HG03469 (cell line): ENCODE results near the gene KLC1.

ENCODE experiments used
- ATAC-seq: cut with Tn5 transposase; IDR thresholded peaks from one replicate; pipeline ENCODE4 v1.9.1; 2021; ENCODE audit warnings: mild to moderate bottlenecking, moderate library complexity, moderate number of reproducible peaks; ENCODE audit not compliant: unreplicated experiment

KLC1 gene

DNA sequence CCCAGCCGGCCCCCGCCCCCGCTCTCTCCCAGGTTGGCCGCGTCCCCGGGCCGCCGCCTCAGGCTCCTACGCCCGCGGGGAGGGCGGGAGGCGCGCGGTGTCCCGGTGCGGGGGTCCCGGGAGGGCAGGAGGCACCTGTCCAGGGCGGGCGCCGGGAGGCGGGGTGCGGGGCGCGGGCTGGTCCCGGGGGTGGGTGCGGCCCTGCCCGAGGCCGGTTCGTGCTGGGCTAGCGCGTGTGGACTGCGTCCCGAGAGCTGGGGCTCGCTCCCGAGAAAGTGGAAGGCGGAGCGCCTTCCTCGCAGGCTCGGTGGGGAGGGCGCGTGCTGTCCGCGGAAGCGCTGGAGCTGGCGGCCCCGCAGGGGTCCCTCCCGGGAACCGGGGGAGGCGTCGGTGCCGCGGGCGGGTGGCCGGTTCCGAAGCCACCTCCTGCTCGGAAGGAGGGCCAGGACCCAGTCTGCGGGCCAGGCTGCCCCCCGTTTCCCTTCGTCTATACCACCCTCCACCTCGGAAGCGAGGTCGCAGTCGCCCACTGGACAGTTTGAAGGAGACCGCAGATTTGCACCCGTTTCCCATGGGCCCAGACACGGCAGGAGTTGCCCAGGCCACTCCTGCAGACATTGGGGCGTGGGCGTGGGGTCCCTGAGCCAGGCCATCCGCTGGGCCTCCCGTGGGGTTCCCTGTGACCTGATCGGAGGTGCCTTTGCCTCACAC lies 87.2 kb downstream of the KLC1 start:
- ATAC-seq, result no peak

DNA sequence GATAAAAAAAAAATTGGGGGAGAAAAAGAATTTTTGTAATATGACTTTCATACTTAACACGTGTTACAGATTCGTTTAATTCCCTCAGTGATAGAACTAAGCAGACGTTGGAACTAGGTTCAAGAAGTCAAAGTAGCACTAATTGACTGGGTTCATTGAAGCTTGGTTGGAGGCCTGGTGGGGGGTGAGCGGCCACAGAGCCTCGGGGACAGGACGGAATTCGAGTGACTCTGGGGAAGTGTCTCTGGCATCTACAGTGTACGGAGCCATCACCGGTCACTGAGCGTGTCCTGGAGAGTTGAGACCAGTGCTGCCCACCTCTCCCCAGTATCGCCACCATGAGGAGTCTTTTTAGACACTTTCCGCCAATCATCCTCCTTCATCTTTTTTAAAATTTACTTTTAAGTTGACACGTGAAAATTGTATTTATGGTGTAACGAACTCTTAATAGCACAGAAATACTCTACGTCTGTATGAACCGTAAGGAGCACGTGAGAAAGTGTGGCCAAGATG lies 87.9 kb downstream of the KLC1 start:
- ATAC-seq, result no peak

DNA sequence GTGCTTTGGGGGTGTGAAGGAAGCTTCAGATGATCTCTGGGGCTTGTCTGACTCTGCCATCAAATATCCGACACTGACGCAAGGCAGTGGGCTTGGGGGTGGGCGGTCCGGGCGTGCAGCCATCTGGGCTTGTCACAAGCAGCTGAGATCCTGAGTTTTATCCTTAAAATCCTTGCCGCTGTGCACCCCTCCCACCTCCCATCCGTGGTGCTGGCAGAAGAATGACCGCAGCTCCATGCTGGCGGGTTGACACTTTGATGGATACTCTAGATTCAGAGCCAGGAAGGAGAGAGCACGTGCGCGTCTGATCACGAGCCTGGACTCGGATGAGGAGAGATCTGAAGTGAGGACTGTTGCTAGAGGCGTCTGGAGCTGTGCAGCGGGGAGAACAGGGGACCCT lies 89.6 kb downstream of the KLC1 start:
- no peak for ATAC-seq

DNA sequence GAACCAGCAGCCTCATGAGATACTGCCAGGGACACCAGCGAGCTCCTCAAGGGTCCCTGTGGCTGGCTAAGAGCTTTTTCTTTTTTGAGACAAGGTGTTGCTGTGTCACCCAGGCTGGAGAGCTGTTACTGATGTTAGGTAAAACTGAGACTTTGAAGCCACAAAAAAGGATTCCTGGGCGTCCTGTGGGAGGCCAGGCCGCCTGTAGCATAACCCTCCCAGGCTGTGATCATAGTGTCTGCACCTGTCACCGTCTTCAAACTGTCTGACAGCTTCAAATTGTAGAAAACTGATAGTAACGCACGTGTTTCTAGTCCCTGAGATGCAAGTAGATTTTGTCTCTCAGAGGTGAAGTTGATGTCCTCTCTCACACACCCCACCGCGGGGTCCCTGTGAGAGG lies 90.7 kb downstream of the KLC1 start:
- no peak for ATAC-seq

DNA sequence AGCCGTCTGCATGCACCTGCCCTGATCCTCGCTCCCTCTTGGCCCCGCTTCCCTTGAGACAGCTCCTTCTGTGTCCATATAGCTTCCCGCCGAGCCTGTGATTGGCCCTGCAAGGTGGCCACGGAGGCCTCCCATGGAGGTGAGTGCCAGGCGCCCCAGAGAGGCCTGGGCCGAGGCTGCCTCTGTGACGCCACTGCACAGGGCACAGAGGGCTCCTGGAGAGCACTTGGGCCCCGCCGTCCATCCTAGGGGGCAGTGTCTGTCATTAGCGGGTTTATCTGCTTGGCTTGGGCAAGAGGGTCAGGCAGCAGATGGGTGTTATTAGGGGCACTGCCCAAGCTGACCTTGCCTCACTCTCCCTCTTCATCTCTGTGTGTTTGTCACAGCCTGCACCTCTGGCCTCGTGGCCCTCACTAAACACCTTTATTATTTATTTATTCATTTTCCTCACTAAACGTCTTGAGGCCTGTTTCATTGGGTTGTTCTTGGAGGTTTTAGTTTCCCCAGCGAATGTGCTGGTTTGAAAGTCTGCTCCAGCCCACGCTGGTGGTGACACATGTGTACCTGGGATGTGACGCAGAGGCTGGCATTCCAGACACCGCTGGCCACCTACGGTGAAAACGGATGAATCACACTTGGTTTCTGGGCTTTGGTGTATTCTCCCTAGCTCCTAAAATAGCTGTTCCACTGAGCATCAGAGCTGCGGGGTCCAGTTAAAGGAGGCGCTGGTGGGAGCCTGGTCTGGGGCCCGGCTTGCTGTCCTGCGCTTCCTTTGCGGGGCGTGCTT lies 92.5 kb downstream of the KLC1 start:
- no peak for ATAC-seq

DNA sequence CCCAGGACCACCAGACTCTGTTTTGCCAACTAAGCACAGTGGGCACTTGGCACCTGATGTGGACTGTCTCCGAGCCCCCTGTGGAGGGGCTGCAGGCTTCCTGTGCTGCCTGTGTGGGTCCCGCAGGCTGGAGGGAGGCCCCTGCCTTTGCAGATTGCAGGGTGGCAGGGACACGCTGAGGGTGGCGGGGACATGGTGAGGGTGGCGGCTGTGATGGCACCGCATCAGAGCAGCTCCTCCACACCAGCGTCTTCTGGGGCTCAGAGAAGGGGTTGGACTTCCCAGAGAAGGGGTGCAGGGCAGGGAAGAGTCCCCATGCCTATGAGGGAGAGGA lies 94.7 kb downstream of the KLC1 start:
- no peak for ATAC-seq

DNA sequence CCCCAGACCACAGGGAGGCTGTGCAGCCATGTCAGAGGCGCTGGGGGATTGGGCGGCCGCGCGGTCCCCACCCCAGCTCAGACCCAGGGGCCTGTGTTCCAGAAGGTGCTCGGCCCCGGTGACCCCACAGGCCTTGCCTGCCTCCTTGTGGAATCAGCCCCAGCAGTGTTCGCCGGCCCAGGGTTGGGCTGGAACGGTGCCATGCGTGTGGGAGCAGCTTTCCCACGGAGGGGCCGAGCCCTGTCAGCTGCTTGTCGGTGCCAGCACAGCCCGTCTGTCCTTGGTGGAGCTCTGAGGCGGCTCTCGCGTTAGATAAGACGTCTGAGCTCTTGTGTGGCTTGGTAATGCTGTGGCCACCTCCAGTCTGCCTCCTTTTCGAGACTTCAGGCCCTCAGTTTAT lies 95.1 kb downstream of the KLC1 start:
- ATAC-seq, result no peak

DNA sequence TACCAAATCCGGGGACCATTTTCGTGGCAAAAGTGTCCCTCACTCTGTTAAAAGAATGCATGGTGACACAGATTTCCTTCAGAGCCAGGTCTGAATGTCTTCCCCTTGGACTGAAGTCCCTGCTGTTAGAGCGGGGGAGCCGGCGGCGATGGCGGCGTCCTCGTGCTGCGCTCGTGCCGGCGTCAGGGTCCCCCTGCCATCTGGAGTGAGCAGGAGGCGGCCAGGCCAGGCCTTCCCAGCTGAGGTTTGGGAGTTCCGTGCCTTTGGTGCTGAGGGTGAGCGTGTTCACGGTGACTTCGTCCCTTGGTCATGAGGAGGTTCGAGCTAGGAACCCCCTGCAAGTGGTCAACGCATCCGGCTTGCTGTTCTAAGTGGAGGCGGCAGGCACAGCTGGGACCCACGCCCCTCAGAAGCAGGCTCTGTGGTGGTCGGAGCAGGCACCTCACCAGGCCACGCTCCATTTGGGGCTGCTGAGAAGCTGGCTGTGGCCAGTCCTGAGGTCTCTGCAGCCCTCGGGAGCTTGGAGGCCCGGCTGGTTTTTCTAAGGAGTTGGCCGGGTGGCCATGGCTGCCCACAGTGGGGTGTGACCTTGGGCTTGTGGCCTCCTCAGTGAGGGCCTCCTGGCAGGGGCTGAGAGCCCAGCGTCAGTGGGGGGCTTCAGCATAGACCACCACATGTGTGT lies 96.1 kb downstream of the KLC1 start:
- no peak for ATAC-seq

DNA sequence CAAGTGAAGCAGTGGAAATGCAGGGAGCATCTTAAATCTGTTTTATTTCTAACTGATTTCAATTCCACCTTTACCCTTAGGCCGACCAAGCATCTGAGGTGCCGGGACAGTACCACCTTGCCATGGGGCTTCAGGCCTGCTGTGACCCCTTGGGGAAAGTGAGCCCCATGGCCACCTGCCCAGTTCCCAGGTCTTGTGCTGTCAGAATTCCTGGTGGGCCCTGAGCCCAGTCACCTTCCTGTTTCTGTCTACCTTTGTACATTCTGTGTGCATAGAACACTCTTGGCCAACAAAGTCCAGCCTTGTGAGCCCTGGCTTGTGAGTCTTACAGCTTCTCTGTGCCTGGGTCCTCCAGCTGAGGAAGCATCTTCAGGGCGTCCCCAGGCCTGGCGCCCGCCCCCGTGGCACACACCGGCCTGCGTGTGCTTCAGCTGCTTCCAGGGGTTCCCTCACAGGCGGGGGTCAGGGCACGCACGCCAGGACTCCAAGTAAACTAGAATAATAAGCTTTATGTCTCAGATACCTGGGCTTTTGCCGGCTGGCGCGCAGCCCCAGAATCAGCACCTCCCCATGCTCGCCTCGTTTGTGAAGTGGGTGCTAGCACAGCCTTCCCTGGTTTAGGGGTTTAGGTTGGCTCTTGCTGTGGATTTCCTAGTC lies 96.9 kb downstream of the KLC1 start:
- ATAC-seq, result no peak

DNA sequence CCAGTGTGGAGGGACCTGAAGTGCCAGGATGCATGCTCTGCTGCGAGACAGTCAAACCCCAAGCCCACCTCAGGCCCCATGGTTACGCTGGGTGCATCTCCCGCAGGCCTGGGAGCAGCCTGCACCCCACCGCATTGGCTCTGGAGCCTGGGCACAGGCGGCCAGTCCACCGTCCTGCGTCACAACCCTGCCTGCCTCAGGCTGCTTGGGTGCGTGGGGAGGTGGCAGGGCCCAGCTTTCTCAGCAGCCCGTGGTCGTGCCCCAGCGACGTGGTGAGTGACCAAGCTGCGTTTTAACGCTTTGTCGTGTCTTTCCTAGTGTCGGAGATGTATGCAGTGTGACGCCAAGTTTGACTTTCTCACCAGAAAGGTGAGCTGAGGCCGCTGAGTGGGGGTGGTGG lies 97.5 kb downstream of the KLC1 start:
- ATAC-seq, result no peak

DNA sequence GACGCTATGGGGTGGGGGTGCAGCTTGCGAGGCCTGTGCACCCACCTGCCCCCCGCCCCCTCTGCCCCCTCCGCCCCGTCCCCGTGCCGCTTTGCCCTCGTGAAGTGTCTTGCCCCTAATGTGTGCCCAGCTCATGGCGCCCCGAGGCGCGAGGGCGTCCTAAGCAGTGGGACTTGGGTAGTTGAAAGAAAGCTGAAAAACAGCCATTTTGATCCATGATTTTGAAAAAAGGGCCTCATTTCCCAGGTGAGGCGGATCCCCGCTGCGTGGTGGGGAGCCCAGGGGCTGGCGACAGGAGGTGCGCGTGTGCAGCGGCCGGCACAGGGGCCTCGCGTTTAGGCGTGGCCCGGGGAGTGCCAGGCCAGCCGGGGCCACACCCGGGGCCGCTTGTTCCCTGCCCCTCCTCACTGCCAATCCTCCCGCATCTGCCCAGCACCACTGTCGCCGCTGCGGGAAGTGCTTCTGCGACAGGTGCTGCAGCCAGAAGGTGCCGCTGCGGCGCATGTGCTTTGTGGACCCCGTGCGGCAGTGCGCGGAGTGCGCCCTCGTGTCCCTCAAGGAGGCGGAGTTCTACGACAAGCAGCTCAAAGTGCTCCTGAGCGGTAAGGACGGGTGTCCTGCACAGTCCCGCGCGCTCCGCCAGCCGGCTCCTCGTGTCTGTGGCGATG lies 98.4 kb downstream of the KLC1 start:
- ATAC-seq, result no peak

DNA sequence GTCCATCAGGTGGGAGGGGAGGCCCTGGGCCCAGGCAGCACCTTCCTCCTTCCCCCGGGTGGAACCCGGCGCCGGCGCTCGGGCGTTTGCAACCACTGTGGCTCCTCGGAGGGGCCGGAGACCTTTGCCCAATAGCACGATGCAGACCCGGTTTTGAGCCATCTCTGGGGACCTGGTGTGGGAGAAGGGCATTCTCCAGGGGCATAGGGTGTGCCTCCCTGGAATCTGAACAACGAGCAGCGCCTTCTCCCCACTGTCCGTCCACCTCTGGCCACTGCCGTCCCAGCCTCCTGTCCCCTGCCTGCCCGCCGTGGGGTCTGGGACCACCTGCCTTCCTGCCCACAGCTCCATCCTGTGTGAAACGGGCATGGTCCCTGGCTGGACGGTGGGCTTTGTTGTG lies 99.1 kb downstream of the KLC1 start:
- no peak for ATAC-seq

DNA sequence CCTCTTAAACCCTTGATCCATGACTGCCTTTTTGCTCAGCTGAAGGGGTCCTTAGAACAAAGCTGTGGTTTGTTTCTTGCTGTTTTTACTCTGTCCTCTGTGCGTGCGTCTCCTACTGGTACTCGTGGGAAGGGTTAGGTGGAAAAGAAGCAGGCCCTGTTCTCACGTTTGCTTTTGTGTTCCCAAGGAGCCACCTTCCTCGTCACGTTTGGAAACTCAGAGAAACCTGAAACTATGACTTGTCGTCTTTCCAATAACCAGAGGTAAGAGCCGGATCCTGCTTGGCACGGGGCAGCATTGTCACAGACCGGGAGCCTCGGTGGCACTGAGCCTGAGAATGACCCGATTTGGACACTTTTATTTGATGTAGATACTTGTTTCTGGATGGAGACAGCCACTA lies 99.7 kb downstream of the KLC1 start:
- no peak for ATAC-seq

DNA sequence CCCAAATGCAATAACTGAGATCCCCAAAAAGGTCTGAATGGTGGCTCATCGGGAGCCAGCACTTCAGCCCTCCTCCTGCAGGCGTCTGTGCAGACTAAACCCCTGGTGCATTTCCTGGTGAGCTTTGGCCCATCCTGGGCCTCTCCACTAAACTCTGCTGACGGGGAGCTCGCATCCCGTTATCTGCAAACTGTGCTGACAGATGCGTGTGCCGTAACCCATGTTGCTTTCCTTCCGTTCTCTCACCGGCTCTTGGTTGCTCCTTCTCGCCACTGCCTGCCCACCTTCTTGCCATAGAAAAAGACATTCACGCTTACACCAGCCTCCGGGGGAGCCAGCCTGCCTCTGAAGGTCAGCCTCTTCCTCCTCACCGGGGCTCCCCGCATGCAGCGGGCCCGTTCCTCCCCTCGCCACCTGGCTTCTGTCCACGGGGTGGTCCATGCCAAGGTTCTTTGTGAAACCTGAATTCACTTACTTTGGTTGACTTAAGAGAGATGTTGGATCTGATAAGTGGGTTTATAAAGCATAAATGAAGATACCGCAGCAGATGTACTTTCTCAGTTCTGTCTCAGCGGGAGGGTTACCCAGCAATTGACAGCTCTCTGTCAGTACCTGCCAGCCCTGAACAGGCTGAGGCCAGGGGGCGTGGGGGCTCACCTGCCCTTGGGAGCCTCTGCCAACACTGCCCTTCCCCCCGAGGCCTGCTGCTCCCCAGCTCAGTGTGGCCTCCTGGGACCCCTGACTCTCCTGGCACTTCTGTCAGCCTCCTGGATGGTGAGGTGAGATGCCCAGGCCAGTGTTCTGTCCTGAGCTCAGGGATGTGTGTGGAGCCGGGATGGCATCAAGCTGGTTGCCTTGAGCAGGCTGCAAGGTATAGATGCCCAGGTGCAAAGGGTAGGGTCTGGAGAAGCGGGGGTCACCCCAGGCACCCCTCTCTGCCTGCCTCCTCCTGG lies 100.8 kb downstream of the KLC1 start:
- no peak for ATAC-seq

DNA sequence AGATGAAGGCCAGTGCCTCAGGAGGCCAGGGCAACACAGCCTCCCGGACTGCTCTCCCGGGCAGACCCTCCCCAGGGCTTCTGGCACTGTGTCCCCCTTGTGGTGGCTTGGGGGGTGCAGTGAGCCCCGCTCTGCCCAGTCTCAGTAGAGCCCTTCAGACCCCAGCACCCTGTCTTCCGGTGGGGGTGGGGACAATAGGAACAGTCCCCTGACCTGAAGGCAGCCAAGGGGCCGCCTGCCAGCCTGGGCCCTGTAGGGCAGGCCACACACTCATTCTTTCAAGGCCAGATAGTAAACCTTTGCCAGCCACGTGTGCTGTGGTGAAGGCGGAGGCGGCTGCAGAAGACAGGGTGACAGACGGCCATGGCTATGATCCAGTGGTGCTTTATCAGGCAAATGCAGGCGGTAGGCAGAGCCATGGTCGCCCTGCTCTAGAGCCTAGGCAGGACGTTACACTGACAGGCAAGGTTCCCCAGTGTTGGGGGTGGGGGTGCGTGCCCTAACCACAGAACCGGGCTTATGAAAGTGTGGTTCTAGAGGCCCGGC lies 101.6 kb downstream of the KLC1 start:
- ATAC-seq, result no peak

DNA sequence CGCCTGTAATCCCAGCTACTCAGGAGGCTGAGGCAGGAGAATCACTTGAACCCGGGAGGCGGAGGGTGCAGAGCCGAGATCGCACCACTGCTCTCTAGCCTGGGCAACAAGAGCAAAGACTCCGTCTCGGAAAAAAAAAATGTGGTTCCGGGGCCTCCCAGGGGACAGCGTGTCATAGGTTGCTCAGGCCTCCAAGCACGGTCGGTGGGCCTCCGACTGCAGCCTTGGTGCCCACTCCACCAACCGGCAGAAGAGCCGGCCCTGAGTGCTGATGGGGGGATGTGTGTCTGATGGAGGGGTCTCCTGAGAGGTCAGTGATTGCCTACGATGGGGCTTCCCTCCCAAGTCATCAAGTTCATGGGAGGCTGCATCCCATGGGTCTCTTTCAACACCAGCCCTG lies 102.5 kb downstream of the KLC1 start:
- ATAC-seq, result no peak

DNA sequence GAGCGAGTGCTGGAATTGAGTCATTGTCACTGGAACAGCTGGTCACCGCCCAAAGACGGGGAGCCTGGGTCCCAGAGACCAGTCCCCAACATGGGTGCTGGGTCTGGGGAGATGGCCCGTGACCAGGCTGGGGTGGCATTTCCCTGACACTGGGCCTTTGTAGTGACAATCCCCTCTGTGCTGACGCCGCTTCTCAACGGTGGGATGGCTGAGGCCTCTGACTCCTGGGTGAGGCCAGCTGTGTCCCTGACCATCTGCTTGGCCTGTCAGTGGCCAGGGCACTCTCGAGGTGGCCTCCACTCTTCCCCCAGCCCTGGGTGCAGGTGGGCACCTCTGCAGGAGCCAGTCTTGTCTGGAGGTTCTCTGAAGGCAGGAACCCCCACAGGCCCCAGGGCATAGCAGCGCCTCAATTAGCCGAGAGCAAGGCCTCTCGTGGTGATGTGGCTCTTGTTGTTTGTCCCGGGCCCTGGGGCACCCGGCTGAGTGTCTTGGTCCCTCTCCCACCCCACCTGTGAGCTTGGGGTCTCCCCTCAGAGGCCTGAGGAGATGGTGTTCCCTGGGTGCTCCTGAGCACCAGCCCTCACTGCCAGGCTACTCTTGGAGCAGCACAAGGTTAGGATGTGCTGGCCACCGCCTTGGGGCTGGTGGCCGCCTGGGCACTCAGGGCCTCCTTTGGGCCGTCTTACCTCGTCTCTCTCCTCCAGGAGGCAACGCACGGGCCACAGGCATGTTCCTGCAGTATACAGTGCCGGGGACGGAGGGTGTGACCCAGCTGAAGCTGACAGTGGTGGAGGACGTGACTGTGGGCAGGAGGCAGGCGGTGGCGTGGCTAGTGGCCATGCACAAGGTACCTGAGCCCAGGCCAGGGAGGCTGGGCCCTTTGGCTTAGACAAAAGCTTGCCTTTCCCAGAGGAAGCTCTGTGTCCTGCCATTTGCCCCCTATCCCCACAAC lies 103.2 kb downstream of the KLC1 start:
- no peak for ATAC-seq

DNA sequence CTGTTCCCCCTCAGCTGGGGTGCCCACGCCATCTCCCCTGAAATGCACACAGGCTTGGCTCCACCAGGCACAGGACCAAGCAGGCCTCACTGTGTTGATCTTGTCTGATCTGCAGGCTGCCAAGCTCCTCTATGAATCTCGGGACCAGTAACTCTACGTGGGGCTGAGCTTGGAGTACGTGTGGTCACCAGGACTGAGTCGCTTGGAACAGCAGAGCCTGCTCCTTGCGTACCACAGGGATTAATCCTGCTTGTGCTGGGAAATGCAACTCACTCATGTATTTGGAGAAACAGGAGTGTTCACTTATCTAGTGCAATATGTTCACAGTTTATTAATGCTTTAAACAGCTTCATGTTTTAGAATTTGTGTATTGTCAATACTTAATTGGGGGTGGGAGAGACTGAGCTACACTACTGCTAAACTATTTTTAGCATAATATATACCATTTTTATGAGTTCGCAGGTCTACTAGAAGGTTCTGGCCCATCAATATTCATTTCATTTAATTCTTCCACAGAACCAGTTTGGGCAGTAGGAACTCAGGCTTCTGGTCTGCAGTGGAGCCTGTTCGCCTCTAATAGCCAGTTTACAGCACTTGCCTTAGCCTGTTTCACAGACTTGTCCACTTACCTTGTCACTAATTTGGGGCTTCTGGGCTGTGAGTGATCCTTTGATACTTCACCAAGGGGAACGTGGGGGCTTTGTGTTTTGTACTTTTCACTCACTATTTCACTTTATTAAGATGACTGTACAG lies 104.0 kb downstream of the KLC1 start:
- ATAC-seq, result no peak
